ENCODE data around the gene CNTN5. TPM values are rescaled to one million over a fixed set of nuclear protein-coding genes. Genes with fewer than 3 reads are reported as not detected.

Gene CNTN5
- total and polyA plus RNA-seq, 2 donors (not counting 1 experiment from before 2014, with no cell fraction given) = not detected

GRCh38 chr11:100174881-100175280, 1154.1 kb downstream of the CNTN5 start:
- H3K27me3 Mint-ChIP-seq = no peaks in the 10 kb centered on the region
- no peak overlapping the region for H3K27ac Mint-ChIP-seq
- Histone ChIP-seq H3K4me1 (ENCODE audit: control insufficient read depth in 2 of 2, insufficient read depth in 2 of 2, low read length in 2 of 2) (no peaks in the 10 kb centered on the region), H3K79me2 (ENCODE audit: control insufficient read depth, insufficient read depth, low read length) (no peaks in the 10 kb centered on the region), H3K27me3 (replicated peaks in 1 of 4; ENCODE audit: control extremely low read depth in 1 of 4, control insufficient read depth in 3 of 4, insufficient read depth in 4 of 4, low read length in 3 of 4) (no peaks in the 10 kb centered on the region), H3K4me2 (replicated peaks; ENCODE audit: low read depth, low read length, poor library complexity, severe bottlenecking) (no peak overlapping the region), H3K9ac (ENCODE audit: low read length) (no peak overlapping the region), H2AFZ (ENCODE audit: insufficient read depth, low read depth, low read length, poor library complexity, severe bottlenecking) (no peak overlapping the region), H3K9me3 (ENCODE audit: control extremely low read depth in 1 of 3, control insufficient read depth in 2 of 3, insufficient read depth in 1 of 3, low read length in 2 of 3) (no peaks in the 10 kb centered on the region), H3K27ac (ENCODE audit: low read length in 2 of 2) (no peak overlapping the region), H4K20me1 (ENCODE audit: control insufficient read depth, insufficient read depth, low read length, poor library complexity, severe bottlenecking) (no peaks in the 10 kb centered on the region), H3K36me3 (replicated peaks in 1 of 2; ENCODE audit: control extremely low read depth in 1 of 2, control insufficient read depth in 1 of 2, extremely low read depth in 1 of 2, insufficient read depth in 2 of 2, low read length in 1 of 2) (no peaks in the 10 kb centered on the region), H3K4me3 (ENCODE audit: control extremely low read depth in 1 of 5, extremely low read depth in 1 of 5, insufficient read depth in 1 of 5, low read depth in 2 of 5, low read length in 4 of 5) (no peak overlapping the region)
- no peak for ATAC-seq (ENCODE audit: low read depth)
- ChIA-PET CTCF (no interaction called here), POLR2A (no interaction called here)
- no peaks in the 10 kb centered on the region for H3K4me1 Mint-ChIP-seq
- H3K9me3 Mint-ChIP-seq (ENCODE audit: insufficient read depth) = no peaks in the 10 kb centered on the region
- TF ChIP-seq, protein P1, sequence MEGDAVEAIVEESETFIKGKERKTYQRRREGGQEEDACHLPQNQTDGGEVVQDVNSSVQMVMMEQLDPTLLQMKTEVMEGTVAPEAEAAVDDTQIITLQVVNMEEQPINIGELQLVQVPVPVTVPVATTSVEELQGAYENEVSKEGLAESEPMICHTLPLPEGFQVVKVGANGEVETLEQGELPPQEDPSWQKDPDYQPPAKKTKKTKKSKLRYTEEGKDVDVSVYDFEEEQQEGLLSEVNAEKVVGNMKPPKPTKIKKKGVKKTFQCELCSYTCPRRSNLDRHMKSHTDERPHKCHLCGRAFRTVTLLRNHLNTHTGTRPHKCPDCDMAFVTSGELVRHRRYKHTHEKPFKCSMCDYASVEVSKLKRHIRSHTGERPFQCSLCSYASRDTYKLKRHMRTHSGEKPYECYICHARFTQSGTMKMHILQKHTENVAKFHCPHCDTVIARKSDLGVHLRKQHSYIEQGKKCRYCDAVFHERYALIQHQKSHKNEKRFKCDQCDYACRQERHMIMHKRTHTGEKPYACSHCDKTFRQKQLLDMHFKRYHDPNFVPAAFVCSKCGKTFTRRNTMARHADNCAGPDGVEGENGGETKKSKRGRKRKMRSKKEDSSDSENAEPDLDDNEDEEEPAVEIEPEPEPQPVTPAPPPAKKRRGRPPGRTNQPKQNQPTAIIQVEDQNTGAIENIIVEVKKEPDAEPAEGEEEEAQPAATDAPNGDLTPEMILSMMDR (IDR thresholded peaks at IDR 0.05) = no peak
- TF ChIP-seq EZH2 (IDR thresholded peaks at IDR 0.05; ENCODE audit: borderline replicate concordance, insufficient read depth, low read depth, low read length, poor library complexity, severe bottlenecking) = no peak
- 0% methylated on average over 1 of the region's 3 CpGs for WGBS (ENCODE audit: insufficient coverage)
- intact Hi-C loops (cut with micrococcal nuclease) = no loop called here
- no peak for DNase-seq
- H3K4me3 Mint-ChIP-seq = no peak overlapping the region

GRCh38 chr11:100176456-100176855, 1155.7 kb downstream of the CNTN5 start:
- Histone ChIP-seq H3K9ac (ENCODE audit: low read length) (no peak overlapping the region), H3K4me2 (replicated peaks; ENCODE audit: low read depth, low read length, poor library complexity, severe bottlenecking) (no peak overlapping the region), H3K4me1 (ENCODE audit: control insufficient read depth in 2 of 2, insufficient read depth in 2 of 2, low read length in 2 of 2) (no peaks in the 10 kb centered on the region), H3K4me3 (ENCODE audit: control extremely low read depth in 1 of 5, extremely low read depth in 1 of 5, insufficient read depth in 1 of 5, low read depth in 2 of 5, low read length in 4 of 5) (no peak overlapping the region), H4K20me1 (ENCODE audit: control insufficient read depth, insufficient read depth, low read length, poor library complexity, severe bottlenecking) (no peaks in the 10 kb centered on the region), H3K27ac (ENCODE audit: low read length in 2 of 2) (no peak overlapping the region), H3K36me3 (replicated peaks in 1 of 2; ENCODE audit: control extremely low read depth in 1 of 2, control insufficient read depth in 1 of 2, extremely low read depth in 1 of 2, insufficient read depth in 2 of 2, low read length in 1 of 2) (no peaks in the 10 kb centered on the region), H3K27me3 (replicated peaks in 1 of 4; ENCODE audit: control extremely low read depth in 1 of 4, control insufficient read depth in 3 of 4, insufficient read depth in 4 of 4, low read length in 3 of 4) (no peaks in the 10 kb centered on the region), H2AFZ (ENCODE audit: insufficient read depth, low read depth, low read length, poor library complexity, severe bottlenecking) (no peak overlapping the region), H3K9me3 (ENCODE audit: control extremely low read depth in 1 of 3, control insufficient read depth in 2 of 3, insufficient read depth in 1 of 3, low read length in 2 of 3) (no peaks in the 10 kb centered on the region), H3K79me2 (ENCODE audit: control insufficient read depth, insufficient read depth, low read length) (no peaks in the 10 kb centered on the region)
- no peak for TF ChIP-seq EZH2 (IDR thresholded peaks at IDR 0.05; ENCODE audit: borderline replicate concordance, insufficient read depth, low read depth, low read length, poor library complexity, severe bottlenecking)
- TF ChIP-seq, protein P1 (IDR thresholded peaks at IDR 0.05) = no peak
- Mint-ChIP-seq H3K27ac (no peak overlapping the region), H3K4me3 (no peak overlapping the region), H3K9me3 (ENCODE audit: insufficient read depth) (no peaks in the 10 kb centered on the region), H3K4me1 (no peaks in the 10 kb centered on the region), H3K27me3 (no peaks in the 10 kb centered on the region)
- DNase-seq (no peak), ATAC-seq (ENCODE audit: low read depth) (no peak)
- ChIA-PET CTCF (interaction anchor here (0.5 kb wide), 1 partner anchor 631 kb away, joined by 3 read pairs; no protein-coding TSS in a partner anchor), POLR2A (no interaction called here)
- intact Hi-C loops (cut with micrococcal nuclease) = no loop called here

Measured in B cell (primary cell).